CD4-positive, CD25-positive, alpha-beta regulatory T cell (primary cell): ENCODE measurements around the gene CCDC40. TPM values are rescaled to one million over a fixed set of nuclear protein-coding genes. Genes with fewer than 3 reads are reported as not detected.
A peak's percentile ranks its signal among the peaks of the same experiment; 100 is the strongest.

Experiments
- ATAC-seq, 2 donors: fragments of 150-1000 bp; cut with Tn5 transposase; one replicate each; pipeline ENCODE4 v1.10.0; 2021; ENCODE audit warnings: low read depth in 2 of 2, moderate number of reproducible peaks in 2 of 2, moderate library complexity in 1 of 2
- DNase-seq, 3 donors: peaks; one replicate each; pipeline versions ENCODE4 v3.0.0 to v3.0.0-alpha.2; 2012 to 2022; ENCODE audit warnings: mixed read lengths in 1 of 3
- H3K27ac ChIP-seq: one replicate; pipeline ENCODE4 v1.7.0; 2013; ENCODE audit warnings: mild to moderate bottlenecking, low read length; ENCODE audit not compliant: insufficient read depth, poor library complexity, severe bottlenecking
- H3K27me3 ChIP-seq: one replicate; pipeline ENCODE4 v1.7.0; 2013; ENCODE audit warnings: low read length; ENCODE audit not compliant: control insufficient read depth, insufficient read depth
- H3K36me3 ChIP-seq: one replicate; pipeline ENCODE4 v1.7.0; 2013; ENCODE audit warnings: mild to moderate bottlenecking, low read length, moderate library complexity; ENCODE audit not compliant: control insufficient read depth, insufficient read depth
- H3K4me1 ChIP-seq: 2 replicates; pipeline ENCODE4 v1.7.0; 2013; ENCODE audit warnings: mild to moderate bottlenecking, low read length; ENCODE audit not compliant: insufficient read depth, control insufficient read depth, poor library complexity, severe bottlenecking
- H3K4me3 ChIP-seq: one replicate; pipeline ENCODE4 v1.7.0; 2013; ENCODE audit warnings: low read depth, mild to moderate bottlenecking, low read length, moderate library complexity
- H3K9me3 ChIP-seq, 2 experiments: 1 replicate in 1 of 2; 2 replicates in 1 of 2; pipeline ENCODE4 v1.7.0; 2013; ENCODE audit warnings: low read length in 2 of 2, mild to moderate bottlenecking in 1 of 2, moderate library complexity in 1 of 2; ENCODE audit not compliant: control insufficient read depth in 2 of 2
- H3K27ac Mint-ChIP-seq, 3 donors: one replicate each; pipeline ENCODE4 v1.8.0; 2020 to 2022; ENCODE audit warnings: mild to moderate bottlenecking in 3 of 3, mixed read lengths in 3 of 3, moderate library complexity in 2 of 3
- H3K27me3 Mint-ChIP-seq: one replicate; pipeline ENCODE4 v1.8.0; 2022; ENCODE audit warnings: mild to moderate bottlenecking, mixed read lengths
- H3K36me3 Mint-ChIP-seq: one replicate; pipeline ENCODE4 v1.8.0; 2020; ENCODE audit warnings: mixed read lengths
- H3K4me1 Mint-ChIP-seq, 4 donors: one replicate each; pipeline ENCODE4 v1.8.0; 2020 to 2022; ENCODE audit warnings: mixed read lengths in 4 of 4, mild to moderate bottlenecking in 1 of 4
- H3K4me3 Mint-ChIP-seq, 4 donors: one replicate each; pipeline ENCODE4 v1.8.0; 2020 to 2022; ENCODE audit warnings: mild to moderate bottlenecking in 4 of 4, mixed read lengths in 4 of 4, moderate library complexity in 3 of 4
- H3K9me3 Mint-ChIP-seq, 7 donors: one replicate each; pipeline ENCODE4 v1.8.0; 2020 to 2022; ENCODE audit warnings: mixed read lengths in 7 of 7, mild to moderate bottlenecking in 3 of 7, moderate library complexity in 2 of 7
- polyA plus RNA-seq, 4 donors: library from polyadenylated mRNA; unstranded; fragments of 300-500 nt; fragmentation: Illumina TruSeq; gene quantifications; one replicate each; pipeline ENCODE4 v1.2.3, GENCODE V29; 2021
- total RNA-seq: library from RNA; stranded (reverse); gene quantifications from one replicate; pipeline ENCODE4 v1.2.3, GENCODE V29; 2022

Gene CCDC40
- total and polyA plus RNA-seq, 5 donors from 2014 or later: 0.32 TPM; not detected in 4

DNA sequence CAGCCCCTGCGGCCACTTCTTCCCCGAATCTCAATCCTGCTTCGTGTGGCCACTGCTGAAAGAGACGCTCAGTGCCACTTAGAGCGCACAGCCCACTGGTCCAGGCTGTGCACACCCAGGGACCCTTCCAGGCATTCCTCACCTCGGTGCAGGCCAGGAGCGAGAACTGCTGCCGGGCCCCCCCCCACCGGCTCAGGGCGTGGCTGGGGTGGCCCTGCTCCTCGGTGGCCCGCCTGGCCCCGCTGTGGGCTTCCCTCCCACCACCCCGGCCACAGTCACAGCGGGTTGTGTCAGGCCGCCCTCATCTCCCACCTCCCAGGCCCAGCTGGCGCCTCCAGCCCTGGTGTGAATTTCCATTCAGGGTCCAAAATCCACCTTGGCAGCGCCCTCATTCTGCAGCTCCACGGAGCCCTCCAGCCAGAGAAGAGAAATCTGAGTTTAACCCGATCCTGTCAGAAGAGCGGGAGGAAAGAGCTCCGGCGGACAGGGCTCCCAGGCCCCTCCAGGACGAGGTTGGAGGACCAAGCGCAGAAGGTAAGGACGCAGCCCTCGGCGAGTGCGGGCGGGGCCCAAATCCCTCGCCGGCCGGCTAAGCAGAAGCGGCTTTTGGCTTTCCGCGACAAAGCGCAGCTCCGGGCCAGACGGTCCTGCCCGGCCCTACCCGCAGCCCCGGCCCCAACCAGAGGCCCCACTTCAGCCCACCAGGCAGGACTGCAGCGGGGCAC, 12.8 kb upstream of the CCDC40 start:
- no peak overlapping the region for H3K4me3 ChIP-seq
- ATAC-seq: no peak
- DNase-seq: no peak
- Mint-ChIP-seq H3K4me3 (no peak overlapping the region), H3K27me3 (peaks cover 7% of the 10 kb centered on the region), H3K36me3 (no peaks in the 10 kb centered on the region), H3K4me1 (no peaks in the 10 kb centered on the region), H3K9me3 (no peaks in the 10 kb centered on the region), H3K27ac (no peak overlapping the region)
- no peaks in the 10 kb centered on the region for H3K27me3 ChIP-seq
- H3K27ac ChIP-seq: no peak overlapping the region
- H3K4me1 ChIP-seq: no peaks in the 10 kb centered on the region
- H3K36me3 ChIP-seq: no peaks in the 10 kb centered on the region
- H3K9me3 ChIP-seq: no peaks in the 10 kb centered on the region

- Histone ChIP-seq H3K4me3 (no peak overlapping the region), H3K27ac (no peak overlapping the region), H3K27me3 (peaks cover 2% of the 10 kb centered on the region), H3K9me3 (no peaks in the 10 kb centered on the region), H3K4me1 (no peaks in the 10 kb centered on the region), H3K36me3 (no peaks in the 10 kb centered on the region)
- Mint-ChIP-seq H3K4me1 (no peaks in the 10 kb centered on the region), H3K36me3 (no peaks in the 10 kb centered on the region), H3K27me3 (peaks cover 4% of the 10 kb centered on the region), H3K9me3 (no peaks in the 10 kb centered on the region), H3K27ac (no peak overlapping the region), H3K4me3 (no peak overlapping the region)
- ATAC-seq (no peak), DNase-seq (no peak)
Measured at GRCh38 chr17:80024206-80024972, 12.1 kb upstream of the CCDC40 start.

DNA sequence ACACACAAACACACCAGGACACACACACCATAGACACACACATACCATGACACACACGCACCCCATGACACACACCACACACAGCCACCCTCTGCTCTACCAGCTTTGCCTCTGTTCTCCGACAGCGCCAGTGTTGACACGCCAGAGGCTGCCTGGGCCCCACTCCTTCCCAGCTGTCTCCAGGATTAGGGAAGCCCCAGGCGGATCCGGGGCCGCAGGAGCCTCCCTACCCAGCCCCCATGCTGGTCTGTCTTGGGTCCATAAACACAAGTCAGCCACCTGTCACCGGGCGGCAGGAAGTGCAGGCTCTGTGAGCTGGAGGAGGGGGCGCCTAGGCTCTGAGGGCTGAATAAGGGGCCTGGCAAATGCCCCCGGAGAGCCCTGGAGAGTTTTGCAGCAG, 11.3 kb upstream of the CCDC40 start:
- no peaks in the 10 kb centered on the region for H3K36me3 ChIP-seq
- Mint-ChIP-seq H3K27ac (no peak overlapping the region), H3K27me3 (no peaks in the 10 kb centered on the region), H3K36me3 (peaks cover 4% of the 10 kb centered on the region), H3K9me3 (no peaks in the 10 kb centered on the region), H3K4me3 (no peak overlapping the region), H3K4me1 (no peaks in the 10 kb centered on the region)
- no peak for DNase-seq
- no peak overlapping the region for H3K27ac ChIP-seq
- ATAC-seq: no peak
- no peaks in the 10 kb centered on the region for H3K9me3 ChIP-seq
- H3K27me3 ChIP-seq: peaks cover 2% of the 10 kb centered on the region
- H3K4me3 ChIP-seq: no peak overlapping the region
- no peaks in the 10 kb centered on the region for H3K4me1 ChIP-seq

DNA sequence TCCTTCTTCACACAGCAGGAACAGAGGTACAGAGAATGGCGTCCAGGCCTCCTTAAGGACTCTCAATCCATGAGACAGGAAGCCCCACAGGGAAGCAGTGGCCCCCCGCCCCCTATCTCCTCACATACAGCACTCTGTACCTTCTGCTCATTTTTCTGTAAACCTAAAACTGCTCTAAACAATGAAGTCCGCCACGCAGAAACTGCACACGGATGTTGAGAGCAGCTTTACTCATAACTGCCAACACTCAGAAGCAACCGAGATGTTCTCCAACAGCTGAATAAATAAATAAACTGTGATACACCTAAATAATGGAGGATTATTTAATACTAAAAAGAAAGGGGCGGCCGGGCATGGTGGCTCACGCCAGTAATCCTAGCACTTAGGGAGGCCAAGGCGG, 10.6 kb upstream of the CCDC40 start:
- no peak for DNase-seq
- no peak overlapping the region for H3K27ac ChIP-seq
- Mint-ChIP-seq H3K9me3 (no peaks in the 10 kb centered on the region), H3K27ac (no peak overlapping the region), H3K4me3 (no peak overlapping the region), H3K4me1 (no peaks in the 10 kb centered on the region), H3K27me3 (no peaks in the 10 kb centered on the region), H3K36me3 (peaks cover 4% of the 10 kb centered on the region)
- no peaks in the 10 kb centered on the region for H3K4me1 ChIP-seq
- no peak for ATAC-seq
- H3K4me3 ChIP-seq: no peak overlapping the region
- no peaks in the 10 kb centered on the region for H3K9me3 ChIP-seq
- peaks cover 2% of the 10 kb centered on the region for H3K27me3 ChIP-seq
- no peaks in the 10 kb centered on the region for H3K36me3 ChIP-seq

- Mint-ChIP-seq H3K36me3 (peaks cover 4% of the 10 kb centered on the region), H3K27me3 (no peaks in the 10 kb centered on the region), H3K4me1 (no peaks in the 10 kb centered on the region), H3K4me3 (no peak overlapping the region), H3K27ac (no peak overlapping the region), H3K9me3 (no peaks in the 10 kb centered on the region)
- DNase-seq: no peak
- Histone ChIP-seq H3K4me1 (no peaks in the 10 kb centered on the region), H3K27me3 (peaks cover 2% of the 10 kb centered on the region), H3K27ac (no peak overlapping the region), H3K9me3 (no peaks in the 10 kb centered on the region), H3K36me3 (no peaks in the 10 kb centered on the region), H3K4me3 (no peak overlapping the region)
- ATAC-seq: no peak
Measured at GRCh38 chr17:80026359-80027042, 9.9 kb upstream of the CCDC40 start.

GRCh38 chr17:80027043-80027435, 9.4 kb upstream of the CCDC40 start:
- no peak overlapping the region for H3K4me3 ChIP-seq
- DNase-seq (no peak), ATAC-seq (no peak)
- H3K4me1 Mint-ChIP-seq: no peaks in the 10 kb centered on the region
- H3K9me3 Mint-ChIP-seq: no peaks in the 10 kb centered on the region
- no peaks in the 10 kb centered on the region for H3K9me3 ChIP-seq
- no peak overlapping the region for H3K27ac ChIP-seq
- H3K36me3 Mint-ChIP-seq: peaks cover 4% of the 10 kb centered on the region
- peaks cover 2% of the 10 kb centered on the region for H3K27me3 Mint-ChIP-seq
- no peaks in the 10 kb centered on the region for H3K4me1 ChIP-seq
- no peak overlapping the region for H3K4me3 Mint-ChIP-seq
- H3K27ac Mint-ChIP-seq: no peak overlapping the region
- H3K27me3 ChIP-seq: peaks cover 2% of the 10 kb centered on the region
- H3K36me3 ChIP-seq: no peaks in the 10 kb centered on the region

DNA sequence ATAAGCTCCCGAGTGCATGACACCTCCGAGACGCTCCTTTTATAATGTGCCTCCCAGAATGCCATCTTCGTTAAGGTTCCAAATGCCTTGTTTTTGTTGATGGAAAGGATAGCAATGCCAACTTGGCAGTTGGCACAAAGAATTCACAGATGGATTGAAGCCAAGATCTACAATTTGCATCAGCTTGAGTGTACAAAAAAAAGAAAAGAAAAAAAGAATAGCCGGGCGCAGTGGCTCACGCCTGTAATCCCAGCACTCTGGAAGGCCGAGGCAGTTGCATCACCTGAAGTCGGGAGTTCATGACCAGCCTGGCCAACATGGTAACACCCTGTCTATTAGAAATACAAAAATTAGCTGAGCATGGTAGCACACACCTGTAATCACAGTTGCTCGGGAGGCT, 8.4 kb upstream of the CCDC40 start:
- no peak overlapping the region for H3K27ac Mint-ChIP-seq
- Histone ChIP-seq H3K27me3 (peaks cover 2% of the 10 kb centered on the region), H3K9me3 (no peaks in the 10 kb centered on the region), H3K4me3 (no peak overlapping the region), H3K27ac (no peak overlapping the region), H3K36me3 (no peaks in the 10 kb centered on the region), H3K4me1 (no peaks in the 10 kb centered on the region)
- H3K36me3 Mint-ChIP-seq: peaks cover 4% of the 10 kb centered on the region
- ATAC-seq (no peak), DNase-seq (no peak)
- H3K4me1 Mint-ChIP-seq: no peaks in the 10 kb centered on the region
- peaks cover 11% of the 10 kb centered on the region for H3K27me3 Mint-ChIP-seq
- no peaks in the 10 kb centered on the region for H3K9me3 Mint-ChIP-seq
- peak overlapping the region in 1 of 4 donors; percentile 49 for H3K4me3 Mint-ChIP-seq
